Neural cell (in vitro differentiated cells): ENCODE results near the gene CCDC15.

ENCODE experiments used
- CTCF ChIP-seq: fragments of 450-650 bp; IDR thresholded peaks from 2 replicates; pipeline ENCODE4 v1.5.1; 2014; ENCODE audit warnings: antibody characterized with exemption, mild to moderate bottlenecking, moderate library complexity; ENCODE audit not compliant: poor library complexity, severe bottlenecking
- EZH2 ChIP-seq: fragments of 200-600, 300-800 bp; shearing (Covaris generic), sonication (generic); IDR thresholded peaks from 2 replicates; pipeline ENCODE4 v1.6.1; 2014; ENCODE audit warnings: antibody characterized with exemption, low read length, borderline replicate concordance, mild to moderate bottlenecking; ENCODE audit not compliant: insufficient read depth, poor library complexity, severe bottlenecking
- MXI1 ChIP-seq: fragments of 450-650 bp; conservative IDR thresholded peaks from 2 replicates; pipeline ENCODE4 v1.6.1; 2014; ENCODE audit warnings: antibody characterized with exemption, mild to moderate bottlenecking; ENCODE audit not compliant: poor library complexity, severe bottlenecking
- POLR2AphosphoS5 ChIP-seq: IDR thresholded peaks from 2 replicates; pipeline ENCODE4 v1.6.1; 2012

- TF ChIP-seq CTCF (peak; percentile 91), EZH2 (no peak), POLR2AphosphoS5 (no peak), MXI1 (no peak)
These were observed 8.1 kb downstream of the CCDC15 start for GRCh38 chr11:124961972-124962609.
